K562 (cell line): ENCODE measurements around the gene OPN5.

ENCODE experiments used
- HEY1 ChIP-seq: fragments of 250-450 bp; sonication (Bioruptor Pico); IDR thresholded peaks from 2 replicates; pipeline ENCODE4 v1.5.0; 2020; ENCODE audit warnings: mild to moderate bottlenecking, moderate library complexity, borderline replicate concordance
- HNRNPK ChIP-seq: fragments of 200-400 bp; formaldehyde crosslinking; IDR thresholded peaks from one replicate; pipeline ENCODE4 v1.6.1; 2018; ENCODE audit warnings: mild to moderate bottlenecking, low read depth, low read length; ENCODE audit not compliant: poor library complexity, severe bottlenecking
- MLX ChIP-seq, 2 experiments: fragments of 450-650 bp in 1 of 2; sonication (generic) in 1 of 2; formaldehyde crosslinking; conservative IDR thresholded peaks; 2 replicates each; pipeline versions ENCODE4 v1.4.0 to v1.8.1; 2020 to 2022; ENCODE audit warnings: mild to moderate bottlenecking in 1 of 2, missing genetic modification reagents in 1 of 2
- POLR2A ChIP-seq: fragments of 450-650 bp; conservative IDR thresholded peaks from 2 replicates; pipeline ENCODE4 v1.6.1; 2016
- SP2 ChIP-seq: IDR thresholded peaks from 2 replicates; pipeline ENCODE4 v1.6.1; 2011; ENCODE audit warnings: mild to moderate bottlenecking, low read depth, low read length, moderate library complexity; ENCODE audit not compliant: poor library complexity, severe bottlenecking; ENCODE audit errors: extremely low read depth

- TF ChIP-seq HEY1 (CRISPR knock-in tag) (no peak), POLR2A (no peak), MLX (CRISPR knock-in tag; conservative IDR thresholded peaks at IDR 0.05) (no peak), HNRNPK (no peak), SP2 (no peak)
These were observed 10.4 kb downstream of the OPN5 start for GRCh38 chr6:47792216-47792733.
